ENCODE data around the gene LIN9.

DNA sequence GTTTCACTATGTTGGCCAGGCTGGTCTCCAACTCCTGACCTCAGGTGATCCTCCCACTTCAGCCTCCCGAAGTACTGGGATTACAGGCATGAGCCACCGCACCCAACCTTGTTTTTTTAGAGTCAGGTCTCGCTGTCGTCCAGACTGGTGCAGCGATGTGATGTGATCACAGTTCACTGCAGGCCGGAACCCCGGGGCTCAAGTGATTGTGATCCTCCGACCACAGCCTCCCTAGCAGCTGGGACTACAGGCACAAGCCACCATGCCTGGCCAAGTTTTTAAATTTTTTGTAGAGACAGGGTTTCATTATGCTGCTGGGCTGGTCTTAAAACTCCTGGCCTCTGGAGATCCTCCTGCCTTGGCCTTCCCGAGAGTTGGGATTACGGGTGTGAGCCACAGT is 46.1 kb upstream of the LIN9 start:
- TF ChIP-seq BHLHE40 (IDR thresholded peaks at IDR 0.05; ENCODE audit: borderline replicate concordance in 1 of 2, low read depth in 2 of 2, low read length in 1 of 2) (no peak), YY1 (IDR thresholded peaks at IDR 0.05; ENCODE audit: low read depth, low read length) (no peak), POLR2AphosphoS5 (IDR thresholded peaks at IDR 0.05; ENCODE audit: low read length) (no peak), TAF1 (IDR thresholded peaks at IDR 0.05; ENCODE audit: borderline replicate concordance, low read depth, low read length) (no peak), ZSCAN29 (IDR thresholded peaks at IDR 0.05) (no peak), FOXM1 (IDR thresholded peaks at IDR 0.05; ENCODE audit: low read depth, low read length) (no peak), EZH2 (IDR thresholded peaks at IDR 0.05; ENCODE audit: borderline replicate concordance, control insufficient read depth, low read depth, low read length) (no peak), TBL1XR1 (IDR thresholded peaks at IDR 0.05; ENCODE audit: low read depth, low read length) (no peak)
- TF ChIP-seq, protein P1, sequence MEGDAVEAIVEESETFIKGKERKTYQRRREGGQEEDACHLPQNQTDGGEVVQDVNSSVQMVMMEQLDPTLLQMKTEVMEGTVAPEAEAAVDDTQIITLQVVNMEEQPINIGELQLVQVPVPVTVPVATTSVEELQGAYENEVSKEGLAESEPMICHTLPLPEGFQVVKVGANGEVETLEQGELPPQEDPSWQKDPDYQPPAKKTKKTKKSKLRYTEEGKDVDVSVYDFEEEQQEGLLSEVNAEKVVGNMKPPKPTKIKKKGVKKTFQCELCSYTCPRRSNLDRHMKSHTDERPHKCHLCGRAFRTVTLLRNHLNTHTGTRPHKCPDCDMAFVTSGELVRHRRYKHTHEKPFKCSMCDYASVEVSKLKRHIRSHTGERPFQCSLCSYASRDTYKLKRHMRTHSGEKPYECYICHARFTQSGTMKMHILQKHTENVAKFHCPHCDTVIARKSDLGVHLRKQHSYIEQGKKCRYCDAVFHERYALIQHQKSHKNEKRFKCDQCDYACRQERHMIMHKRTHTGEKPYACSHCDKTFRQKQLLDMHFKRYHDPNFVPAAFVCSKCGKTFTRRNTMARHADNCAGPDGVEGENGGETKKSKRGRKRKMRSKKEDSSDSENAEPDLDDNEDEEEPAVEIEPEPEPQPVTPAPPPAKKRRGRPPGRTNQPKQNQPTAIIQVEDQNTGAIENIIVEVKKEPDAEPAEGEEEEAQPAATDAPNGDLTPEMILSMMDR (IDR thresholded peaks at IDR 0.05 in 2 of 3, conservative IDR thresholded peaks at IDR 0.05 in 1 of 3; ENCODE audit: control insufficient read depth in 2 of 3, extremely low read depth in 1 of 3, insufficient read depth in 1 of 3, low read depth in 3 of 3, low read length in 3 of 3): no peak
- TF ChIP-seq, protein P2, sequence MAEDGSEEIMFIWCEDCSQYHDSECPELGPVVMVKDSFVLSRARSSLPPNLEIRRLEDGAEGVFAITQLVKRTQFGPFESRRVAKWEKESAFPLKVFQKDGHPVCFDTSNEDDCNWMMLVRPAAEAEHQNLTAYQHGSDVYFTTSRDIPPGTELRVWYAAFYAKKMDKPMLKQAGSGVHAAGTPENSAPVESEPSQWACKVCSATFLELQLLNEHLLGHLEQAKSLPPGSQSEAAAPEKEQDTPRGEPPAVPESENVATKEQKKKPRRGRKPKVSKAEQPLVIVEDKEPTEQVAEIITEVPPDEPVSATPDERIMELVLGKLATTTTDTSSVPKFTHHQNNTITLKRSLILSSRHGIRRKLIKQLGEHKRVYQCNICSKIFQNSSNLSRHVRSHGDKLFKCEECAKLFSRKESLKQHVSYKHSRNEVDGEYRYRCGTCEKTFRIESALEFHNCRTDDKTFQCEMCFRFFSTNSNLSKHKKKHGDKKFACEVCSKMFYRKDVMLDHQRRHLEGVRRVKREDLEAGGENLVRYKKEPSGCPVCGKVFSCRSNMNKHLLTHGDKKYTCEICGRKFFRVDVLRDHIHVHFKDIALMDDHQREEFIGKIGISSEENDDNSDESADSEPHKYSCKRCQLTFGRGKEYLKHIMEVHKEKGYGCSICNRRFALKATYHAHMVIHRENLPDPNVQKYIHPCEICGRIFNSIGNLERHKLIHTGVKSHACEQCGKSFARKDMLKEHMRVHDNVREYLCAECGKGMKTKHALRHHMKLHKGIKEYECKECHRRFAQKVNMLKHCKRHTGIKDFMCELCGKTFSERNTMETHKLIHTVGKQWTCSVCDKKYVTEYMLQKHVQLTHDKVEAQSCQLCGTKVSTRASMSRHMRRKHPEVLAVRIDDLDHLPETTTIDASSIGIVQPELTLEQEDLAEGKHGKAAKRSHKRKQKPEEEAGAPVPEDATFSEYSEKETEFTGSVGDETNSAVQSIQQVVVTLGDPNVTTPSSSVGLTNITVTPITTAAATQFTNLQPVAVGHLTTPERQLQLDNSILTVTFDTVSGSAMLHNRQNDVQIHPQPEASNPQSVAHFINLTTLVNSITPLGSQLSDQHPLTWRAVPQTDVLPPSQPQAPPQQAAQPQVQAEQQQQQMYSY (CRISPR knock-in tag; IDR thresholded peaks at IDR 0.05): no peak
- TF ChIP-seq, protein P3, sequence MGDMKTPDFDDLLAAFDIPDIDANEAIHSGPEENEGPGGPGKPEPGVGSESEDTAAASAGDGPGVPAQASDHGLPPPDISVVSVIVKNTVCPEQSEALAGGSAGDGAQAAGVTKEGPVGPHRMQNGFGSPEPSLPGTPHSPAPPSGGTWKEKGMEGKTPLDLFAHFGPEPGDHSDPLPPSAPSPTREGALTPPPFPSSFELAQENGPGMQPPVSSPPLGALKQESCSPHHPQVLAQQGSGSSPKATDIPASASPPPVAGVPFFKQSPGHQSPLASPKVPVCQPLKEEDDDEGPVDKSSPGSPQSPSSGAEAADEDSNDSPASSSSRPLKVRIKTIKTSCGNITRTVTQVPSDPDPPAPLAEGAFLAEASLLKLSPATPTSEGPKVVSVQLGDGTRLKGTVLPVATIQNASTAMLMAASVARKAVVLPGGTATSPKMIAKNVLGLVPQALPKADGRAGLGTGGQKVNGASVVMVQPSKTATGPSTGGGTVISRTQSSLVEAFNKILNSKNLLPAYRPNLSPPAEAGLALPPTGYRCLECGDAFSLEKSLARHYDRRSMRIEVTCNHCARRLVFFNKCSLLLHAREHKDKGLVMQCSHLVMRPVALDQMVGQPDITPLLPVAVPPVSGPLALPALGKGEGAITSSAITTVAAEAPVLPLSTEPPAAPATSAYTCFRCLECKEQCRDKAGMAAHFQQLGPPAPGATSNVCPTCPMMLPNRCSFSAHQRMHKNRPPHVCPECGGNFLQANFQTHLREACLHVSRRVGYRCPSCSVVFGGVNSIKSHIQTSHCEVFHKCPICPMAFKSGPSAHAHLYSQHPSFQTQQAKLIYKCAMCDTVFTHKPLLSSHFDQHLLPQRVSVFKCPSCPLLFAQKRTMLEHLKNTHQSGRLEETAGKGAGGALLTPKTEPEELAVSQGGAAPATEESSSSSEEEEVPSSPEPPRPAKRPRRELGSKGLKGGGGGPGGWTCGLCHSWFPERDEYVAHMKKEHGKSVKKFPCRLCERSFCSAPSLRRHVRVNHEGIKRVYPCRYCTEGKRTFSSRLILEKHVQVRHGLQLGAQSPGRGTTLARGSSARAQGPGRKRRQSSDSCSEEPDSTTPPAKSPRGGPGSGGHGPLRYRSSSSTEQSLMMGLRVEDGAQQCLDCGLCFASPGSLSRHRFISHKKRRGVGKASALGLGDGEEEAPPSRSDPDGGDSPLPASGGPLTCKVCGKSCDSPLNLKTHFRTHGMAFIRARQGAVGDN (IDR thresholded peaks at IDR 0.05): no peak

All from GM12878 (cell line).